OCI-LY7 (cell line): ENCODE data around the gene CRB2. TPM values are rescaled to one million over a fixed set of nuclear protein-coding genes. Genes with fewer than 3 reads are reported as not detected.

Experiments used
- BruUV-seq: library from RNA; stranded (reverse); fragments of 400-500 nt; replicated peaks from 2 replicates; lab custom pipeline; 2021; lab: Mats Ljungman, UMichigan
- CTCF ChIA-PET: fragments of 300-600 bp; sonication (Branson Sonifier 250); formaldehyde crosslinking; loops from one replicate; lab custom pipeline; 2022; ENCODE audit warnings: antibody characterized with exemption; ENCODE audit not compliant: unreplicated experiment; lab: Charles Lee
- POLR2A ChIA-PET: fragments of 300-600 bp; sonication (Branson Sonifier 250); formaldehyde crosslinking; loops from one replicate; lab custom pipeline; 2022; ENCODE audit warnings: antibody characterized with exemption; lab: Charles Lee
- DNase-seq: peaks from one replicate; pipeline ENCODE4 v3.0.0-alpha.2; 2015; ENCODE audit warnings: low spot score
- H2AFZ ChIP-seq: fragments of 200-600 bp; sonication (generic), shearing (Covaris generic); 2 replicates; pipeline ENCODE4 v1.6.1; 2014; ENCODE audit warnings: mild to moderate bottlenecking, antibody characterized with exemption, low read length, moderate library complexity
- H3K27ac ChIP-seq: fragments of 200-600 bp; sonication (generic); 2 replicates; pipeline ENCODE4 v1.5.1; 2014; ENCODE audit warnings: mixed run types, low read depth, mild to moderate bottlenecking, moderate library complexity, low read length, inconsistent platforms; ENCODE audit not compliant: poor library complexity, severe bottlenecking
- H3K36me3 ChIP-seq: fragments of 200-600 bp; sonication (generic); 2 replicates; pipeline ENCODE4 v1.6.1; 2014; ENCODE audit warnings: mild to moderate bottlenecking, antibody characterized with exemption, low read length, moderate library complexity, mixed read lengths; ENCODE audit not compliant: insufficient read depth
- H3K4me1 ChIP-seq: fragments of 200-600 bp; sonication (generic); 2 replicates; pipeline ENCODE4 v1.5.1; 2014; ENCODE audit warnings: mild to moderate bottlenecking, low read length; ENCODE audit not compliant: insufficient read depth, poor library complexity, severe bottlenecking
- H3K4me2 ChIP-seq: fragments of 200-600 bp; sonication (generic); 2 replicates; pipeline ENCODE4 v1.6.1; 2014; ENCODE audit warnings: mild to moderate bottlenecking, low read length
- H3K4me3 ChIP-seq: fragments of 200-600 bp; sonication (generic); 2 replicates; pipeline ENCODE4 v1.5.1; 2014; ENCODE audit warnings: mild to moderate bottlenecking, low read depth, low read length; ENCODE audit not compliant: poor library complexity, severe bottlenecking
- H3K79me2 ChIP-seq: fragments of 200-600 bp; sonication (generic); 2 replicates; pipeline ENCODE4 v1.6.1; 2016; ENCODE audit warnings: low read depth, mild to moderate bottlenecking, low read length, moderate library complexity, mixed read lengths; ENCODE audit not compliant: insufficient read depth
- H3K9me2 ChIP-seq: fragments of 200-600 bp; sonication (generic); 2 replicates; pipeline ENCODE4 v1.6.1; 2016; ENCODE audit warnings: mild to moderate bottlenecking, low read length, mixed read lengths; ENCODE audit not compliant: insufficient read depth
- H3K9me3 ChIP-seq: fragments of 200-600 bp; sonication (generic); 2 replicates; pipeline ENCODE4 v1.6.1; 2014; ENCODE audit warnings: mild to moderate bottlenecking, mixed run types, low read length, mixed read lengths
- H4K20me1 ChIP-seq: fragments of 200-600 bp; sonication (generic); 2 replicates; pipeline ENCODE4 v1.6.1; 2014; ENCODE audit warnings: mild to moderate bottlenecking, antibody characterized with exemption, low read length, moderate library complexity, mixed read lengths; ENCODE audit not compliant: insufficient read depth
- CTCF ChIP-seq: fragments of 200-600 bp; sonication (generic); conservative IDR thresholded peaks from 2 replicates; pipeline ENCODE4 v1.5.1; 2014; ENCODE audit warnings: mild to moderate bottlenecking, antibody characterized with exemption, low read length, moderate library complexity, mixed read lengths
- EZH2phosphoT487 ChIP-seq: fragments of 200-600 bp; sonication (generic); IDR thresholded peaks from 2 replicates; pipeline ENCODE4 v1.6.1; 2018; ENCODE audit warnings: low read depth, borderline replicate concordance, mild to moderate bottlenecking, mixed run types, antibody characterized with exemption, low read length, moderate library complexity, mixed read lengths
- intact Hi-C: fragments of 100-400 bp; cut with micrococcal nuclease; formaldehyde crosslinking; loops from one replicate; pipeline ENCODE4 v1.10.0; 2022; ENCODE audit not compliant: unreplicated experiment
- total RNA-seq, 2 experiments: library from RNA; depleted of rRNA in 1 of 2; stranded (reverse); fragments of >200 nt in 1 of 2; shearing (Covaris generic) in 1 of 2; gene quantifications; 2 replicates each; pipeline ENCODE4 v1.2.3, GENCODE V29; 2014 to 2022

CRB2 gene
- total RNA-seq, 2 experiments from 2014 or later = 1.6 to 3.4 TPM

- intact Hi-C loops = loop anchor here (1.0 to 2.0 kb wide), 4 partner anchors 16 to 164 kb away; partner anchors contain the start of gene STRBP
- H3K9me2 ChIP-seq = no peaks in the 10 kb centered on the region
- H3K79me2 ChIP-seq = no peaks in the 10 kb centered on the region
- H3K36me3 ChIP-seq = no peaks in the 10 kb centered on the region
- ChIA-PET CTCF (interaction anchor here (0.6 to 1.4 kb wide), 10 partner anchors 10 to 102 kb away, joined by 3 to 9 read pairs (median 3); no protein-coding TSS in a partner anchor), POLR2A (interaction anchor here (0.5 to 5.0 kb wide), 15 partner anchors 13 to 441 kb away, joined by 3 to 53 read pairs (median 4); no protein-coding TSS in a partner anchor)
- H4K20me1 ChIP-seq = no peaks in the 10 kb centered on the region
- peak overlapping the region; percentile 59 for H3K4me3 ChIP-seq
- H3K27ac ChIP-seq = peak overlapping the region; percentile 93
- peaks cover 97% of the 10 kb centered on the region for H3K4me1 ChIP-seq
- H3K4me2 ChIP-seq = peak overlapping the region; percentile 73
- peak; percentile 89 for DNase-seq
- H3K9me3 ChIP-seq = no peaks in the 10 kb centered on the region
- TF ChIP-seq EZH2phosphoT487 (no peak), CTCF (no peak)
- BruUV-seq = TSS peak; percentile 75
- H2AFZ ChIP-seq = peak overlapping the region; percentile 41; the same call in 1 of the 2 replicates
These were observed 17.0 kb upstream of the CRB2 start for GRCh38 chr9:123338710-123339665.

GRCh38 chr9:123339666-123340510 lies 16.1 kb upstream of the CRB2 start:
- Histone ChIP-seq H3K36me3 (no peaks in the 10 kb centered on the region), H3K79me2 (no peaks in the 10 kb centered on the region), H3K27ac (peak overlapping the region; percentile 93), H3K4me2 (peak overlapping the region; percentile 73), H4K20me1 (no peaks in the 10 kb centered on the region), H3K9me2 (no peaks in the 10 kb centered on the region), H3K4me1 (peaks cover 100% of the 10 kb centered on the region), H3K9me3 (no peaks in the 10 kb centered on the region), H2AFZ (peak overlapping the region; percentile 41; the same call in 1 of the 2 replicates), H3K4me3 (peak overlapping the region; percentile 59)
- ChIA-PET CTCF (interaction anchor here (0.6 to 1.3 kb wide), 11 partner anchors 11 to 174 kb away, joined by 3 to 9 read pairs (median 3); no protein-coding TSS in a partner anchor), POLR2A (interaction anchor here (0.5 to 5.0 kb wide), 13 partner anchors 14 to 436 kb away, joined by 3 to 53 read pairs (median 6); no protein-coding TSS in a partner anchor)
- no peak for TF ChIP-seq CTCF
- TF ChIP-seq EZH2phosphoT487 = no peak
- DNase-seq = peak; percentile 88
- intact Hi-C loops = loop anchor here (2.0 to 10.0 kb wide), 5 partner anchors 17 to 515 kb away; partner anchors contain the start of genes PDCL and RC3H2
- TSS peak; percentile 83 for BruUV-seq
